ENCODE data around the gene AGBL4.

Gene AGBL4

DNA sequence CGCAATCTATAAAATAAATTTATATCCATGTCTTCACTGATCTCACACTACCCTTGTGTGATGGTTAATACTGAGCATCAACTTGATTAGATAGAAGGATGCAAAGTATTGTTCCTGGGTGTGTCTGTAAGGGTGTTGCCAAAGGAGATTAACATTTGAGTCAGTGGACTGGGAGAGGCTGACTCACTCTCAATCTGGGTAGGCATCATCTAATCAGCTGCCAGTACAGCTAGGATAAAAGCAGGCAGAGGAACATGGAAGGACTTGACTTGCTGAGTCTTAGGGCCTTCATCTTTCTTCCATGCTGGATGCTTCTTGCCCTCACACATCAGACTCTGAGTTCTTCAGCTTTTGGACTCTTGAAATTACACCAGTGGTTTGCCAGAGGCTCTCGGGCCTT is 615.4 kb downstream of the AGBL4 start:
- TF ChIP-seq, protein P1, sequence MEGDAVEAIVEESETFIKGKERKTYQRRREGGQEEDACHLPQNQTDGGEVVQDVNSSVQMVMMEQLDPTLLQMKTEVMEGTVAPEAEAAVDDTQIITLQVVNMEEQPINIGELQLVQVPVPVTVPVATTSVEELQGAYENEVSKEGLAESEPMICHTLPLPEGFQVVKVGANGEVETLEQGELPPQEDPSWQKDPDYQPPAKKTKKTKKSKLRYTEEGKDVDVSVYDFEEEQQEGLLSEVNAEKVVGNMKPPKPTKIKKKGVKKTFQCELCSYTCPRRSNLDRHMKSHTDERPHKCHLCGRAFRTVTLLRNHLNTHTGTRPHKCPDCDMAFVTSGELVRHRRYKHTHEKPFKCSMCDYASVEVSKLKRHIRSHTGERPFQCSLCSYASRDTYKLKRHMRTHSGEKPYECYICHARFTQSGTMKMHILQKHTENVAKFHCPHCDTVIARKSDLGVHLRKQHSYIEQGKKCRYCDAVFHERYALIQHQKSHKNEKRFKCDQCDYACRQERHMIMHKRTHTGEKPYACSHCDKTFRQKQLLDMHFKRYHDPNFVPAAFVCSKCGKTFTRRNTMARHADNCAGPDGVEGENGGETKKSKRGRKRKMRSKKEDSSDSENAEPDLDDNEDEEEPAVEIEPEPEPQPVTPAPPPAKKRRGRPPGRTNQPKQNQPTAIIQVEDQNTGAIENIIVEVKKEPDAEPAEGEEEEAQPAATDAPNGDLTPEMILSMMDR (IDR thresholded peaks at IDR 0.05; ENCODE audit: low read depth, low read length, missing control alignments), result no peak
- no peak overlapping the region for H3K4me3 ChIP-seq (ENCODE audit: low read depth, low read length)
- no peak for DNase-seq (ENCODE audit: low read depth)

DNA sequence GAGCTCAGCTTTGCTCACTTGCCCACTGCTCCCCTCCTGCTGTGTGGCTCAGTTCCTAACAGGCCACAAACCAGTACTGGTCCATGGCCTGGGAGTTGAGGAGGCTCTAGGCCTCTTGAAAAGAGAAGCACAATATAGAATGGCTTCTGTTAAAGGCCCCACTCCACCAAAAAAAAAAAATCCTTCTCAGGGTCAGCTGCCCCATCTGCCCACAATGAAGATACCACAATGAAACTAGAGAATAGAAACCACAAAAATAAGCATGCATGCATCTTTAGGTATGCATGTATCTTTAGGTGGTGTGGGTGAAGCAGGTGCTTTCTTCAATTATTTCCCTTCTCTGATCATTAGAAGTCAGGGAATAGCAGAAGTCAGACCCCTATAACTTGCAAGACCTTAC is 626.7 kb downstream of the AGBL4 start:
- H3K4me3 ChIP-seq (ENCODE audit: low read depth, low read length), result no peak overlapping the region
- no peak for DNase-seq (ENCODE audit: low read depth)
- TF ChIP-seq, protein P1 (IDR thresholded peaks at IDR 0.05; ENCODE audit: low read depth, low read length, missing control alignments), result no peak

DNA sequence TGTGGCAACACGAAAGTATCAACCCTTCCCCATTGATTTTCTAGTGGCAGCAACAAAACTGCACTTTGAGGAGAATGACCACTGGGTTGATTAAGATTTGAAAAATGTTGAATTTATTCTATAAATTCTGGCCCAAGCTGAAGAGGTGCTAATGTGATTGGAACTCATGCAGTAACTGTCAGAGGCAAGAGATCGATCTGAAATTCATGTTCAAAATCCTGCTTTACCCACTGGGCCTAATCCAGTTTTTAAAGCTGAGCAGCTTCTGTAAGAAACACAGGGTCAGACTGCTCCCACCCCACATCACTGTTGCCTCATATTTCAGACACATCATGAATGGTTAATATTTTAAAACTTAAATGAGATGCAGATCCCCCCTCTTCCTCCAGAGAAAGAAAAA is 629.6 kb downstream of the AGBL4 start:
- TF ChIP-seq, protein P1 (IDR thresholded peaks at IDR 0.05; ENCODE audit: low read depth, low read length, missing control alignments), result no peak
- DNase-seq (ENCODE audit: low read depth), result no peak
- H3K4me3 ChIP-seq (ENCODE audit: low read depth, low read length), result no peak overlapping the region

DNA sequence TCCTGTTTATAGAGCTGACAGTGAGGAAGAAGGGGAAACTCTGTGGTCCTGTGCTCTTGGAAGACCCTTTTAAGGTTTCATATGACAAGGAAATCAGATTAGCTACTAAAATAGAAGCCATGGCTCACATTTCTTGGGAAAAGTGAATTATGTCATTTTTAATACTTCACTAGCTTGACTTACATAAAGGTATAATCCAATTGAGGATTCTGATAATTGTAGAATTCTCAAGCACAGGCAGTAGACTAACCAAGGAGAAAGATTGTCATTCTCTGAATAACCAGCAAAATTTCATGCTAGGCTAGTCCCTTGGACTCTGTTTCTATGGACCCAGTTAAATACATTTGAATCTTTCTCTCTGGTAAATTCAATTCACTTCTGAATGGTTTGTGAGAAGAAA is 634.1 kb downstream of the AGBL4 start:
- no peak for DNase-seq (ENCODE audit: low read depth)
- TF ChIP-seq, protein P1 (IDR thresholded peaks at IDR 0.05; ENCODE audit: low read depth, low read length, missing control alignments), result no peak
- no peak overlapping the region for H3K4me3 ChIP-seq (ENCODE audit: low read depth, low read length)

DNA sequence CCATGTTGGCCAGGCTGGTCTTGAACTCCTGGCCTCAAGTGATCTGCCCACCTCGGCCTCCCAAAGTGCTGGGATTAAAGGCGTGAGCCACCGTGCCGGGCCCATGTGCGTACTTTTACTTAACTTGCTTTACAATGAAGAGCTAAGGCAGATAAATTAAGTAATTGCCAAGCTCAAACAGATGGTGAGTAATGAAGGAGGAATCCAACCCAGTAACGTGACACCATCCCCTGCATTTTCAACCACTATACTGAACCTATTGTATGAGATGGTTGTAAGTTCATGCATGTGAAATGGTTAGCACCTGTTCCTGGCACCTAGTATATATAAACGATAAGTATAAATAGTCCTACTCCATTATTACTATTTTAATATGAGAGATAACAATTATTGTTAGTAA is 659.1 kb downstream of the AGBL4 start:
- H3K4me3 ChIP-seq (ENCODE audit: low read depth, low read length), result no peak overlapping the region
- DNase-seq (ENCODE audit: low read depth), result no peak
- TF ChIP-seq, protein P1 (IDR thresholded peaks at IDR 0.05; ENCODE audit: low read depth, low read length, missing control alignments), result no peak

DNA sequence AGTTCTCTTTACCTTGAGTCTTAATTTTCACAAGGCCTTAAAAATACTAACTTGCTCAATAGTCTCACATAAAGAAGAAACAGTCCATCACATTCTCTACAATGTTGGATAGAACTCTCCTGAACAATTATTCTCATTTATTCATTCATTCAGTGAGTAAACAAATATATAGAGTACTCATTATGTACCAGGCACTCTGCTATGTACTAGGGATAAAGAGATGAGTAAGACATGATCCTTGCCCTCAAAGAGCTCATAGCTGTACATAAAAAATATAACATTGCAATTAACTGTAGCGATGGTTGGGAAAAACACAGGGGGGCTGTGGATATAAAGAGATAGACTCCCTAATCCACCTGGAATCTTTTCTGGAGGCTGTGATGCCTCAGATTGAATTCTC is 660.1 kb downstream of the AGBL4 start:
- DNase-seq (ENCODE audit: low read depth), result no peak
- TF ChIP-seq, protein P1 (IDR thresholded peaks at IDR 0.05; ENCODE audit: low read depth, low read length, missing control alignments), result no peak
- no peak overlapping the region for H3K4me3 ChIP-seq (ENCODE audit: low read depth, low read length)

DNA sequence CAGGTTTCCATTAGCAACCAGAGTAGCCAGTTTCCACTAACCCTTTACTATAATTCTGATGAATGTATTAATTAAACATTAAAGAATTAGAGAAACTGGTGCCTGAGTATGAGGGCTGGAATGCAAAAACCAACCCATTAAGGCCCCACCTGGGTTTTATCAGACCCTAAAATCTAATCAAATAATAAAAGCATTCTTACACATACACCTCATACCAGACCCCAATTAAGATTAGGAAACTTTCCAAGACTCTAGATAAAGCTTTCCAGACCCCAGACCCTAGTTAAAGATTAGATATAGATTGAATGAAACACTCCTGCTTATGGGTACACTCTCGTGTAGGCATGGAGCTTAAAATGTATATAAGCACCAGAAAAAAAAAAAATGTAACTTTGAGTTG is 665.7 kb downstream of the AGBL4 start:
- TF ChIP-seq, protein P1 (IDR thresholded peaks at IDR 0.05; ENCODE audit: low read depth, low read length, missing control alignments), result no peak
- no peak for DNase-seq (ENCODE audit: low read depth)
- H3K4me3 ChIP-seq (ENCODE audit: low read depth, low read length), result no peak overlapping the region
